Stimulated activated CD4-positive, alpha-beta T cell treated with anti-CD3 and anti-CD28 coated beads, Interleukin-4, amount 100 ng/mL, for 4 hours (primary cell): ENCODE measurements around the gene PTTG1IP2.

Experiments used
- DNase-seq, 2 experiments: peaks; one replicate each; pipeline ENCODE4 v3.0.0-alpha.2; 2020

The PTTG1IP2 gene

DNA sequence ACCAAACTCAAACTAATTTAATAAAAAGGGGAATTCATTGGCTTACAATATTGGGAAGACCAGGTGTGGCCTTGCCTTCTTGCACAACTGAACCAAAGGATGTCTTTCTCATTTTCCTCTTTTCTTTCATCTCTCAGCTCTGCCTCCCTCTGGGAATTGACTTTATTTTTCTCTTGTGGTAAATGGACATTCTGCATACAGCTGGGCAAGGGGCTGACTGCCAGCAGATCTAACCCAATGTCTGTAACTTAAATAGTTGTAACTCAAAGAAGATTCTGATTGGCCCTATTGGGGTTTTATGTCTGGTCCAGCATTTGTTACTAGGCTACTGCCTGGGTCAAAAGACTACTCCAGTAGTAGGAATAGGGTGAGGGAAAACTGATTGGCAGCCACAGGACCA is 15.3 kb downstream of the PTTG1IP2 start:
- DNase-seq, result no peak

DNA sequence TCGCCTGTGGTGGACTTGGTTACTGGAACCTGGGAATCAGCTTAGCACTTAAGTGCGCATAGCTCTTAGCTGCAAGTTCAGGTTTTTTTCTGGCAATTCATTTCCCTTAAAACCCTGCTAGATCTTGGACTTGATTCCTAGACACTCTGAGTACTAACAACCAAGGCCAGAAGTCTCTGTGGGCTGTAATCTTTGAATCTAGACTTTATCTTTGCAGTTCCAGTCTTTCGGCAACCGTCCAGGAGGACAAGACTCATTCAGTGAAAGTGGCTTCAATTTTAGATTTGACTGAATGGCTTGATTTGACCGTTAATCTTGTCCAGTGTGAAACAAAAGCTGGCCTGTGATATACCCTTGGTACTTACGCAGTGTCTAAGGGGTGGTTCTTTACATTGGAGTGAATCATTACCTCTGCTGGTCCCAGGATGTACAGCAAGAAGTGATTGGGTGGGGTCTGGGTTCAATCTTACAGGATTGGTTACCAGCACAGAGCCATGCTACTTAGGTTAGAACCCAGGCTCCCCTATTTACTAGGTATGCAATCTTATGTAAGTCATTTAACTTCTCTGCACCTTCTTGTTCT is 16.4 kb downstream of the PTTG1IP2 start:
- DNase-seq, result no peak

DNA sequence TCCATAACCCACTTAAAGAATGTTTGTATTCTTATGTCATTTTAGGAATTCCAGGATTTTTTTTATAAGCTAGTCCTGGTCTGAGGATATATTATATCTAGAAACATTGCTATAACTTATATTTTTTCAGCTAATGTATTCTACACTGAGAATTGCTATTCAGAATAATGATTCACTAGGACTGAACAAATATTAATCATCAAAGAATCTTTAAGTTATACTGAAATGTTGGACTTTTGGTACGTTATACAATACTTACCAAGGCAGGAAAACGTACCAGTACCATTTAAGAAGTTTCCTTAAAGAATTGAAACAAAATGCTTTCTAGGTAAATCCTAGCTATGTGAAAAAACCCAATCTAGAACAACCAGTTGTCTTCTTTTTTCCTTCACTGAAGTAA is 18.4 kb downstream of the PTTG1IP2 start:
- no peak for DNase-seq

DNA sequence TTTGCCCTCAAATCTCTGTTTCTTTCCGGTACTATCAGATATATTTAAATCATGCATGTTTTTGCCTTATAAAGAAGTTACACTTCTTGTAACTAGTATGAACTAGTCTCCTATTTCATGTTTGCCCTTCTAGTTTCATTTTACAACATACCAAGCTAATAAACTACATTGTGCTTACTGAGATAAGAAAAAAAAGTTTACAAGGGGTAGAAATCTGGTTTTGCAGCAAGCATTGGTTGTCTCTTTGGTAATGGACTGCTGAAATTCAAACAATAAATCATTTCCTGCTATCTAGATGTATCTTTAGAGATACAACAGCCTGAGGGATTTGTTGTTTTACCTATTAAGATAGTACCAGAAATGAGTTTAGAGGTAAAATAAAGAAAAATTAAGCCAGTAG is 18.8 kb downstream of the PTTG1IP2 start:
- DNase-seq, result no peak

DNA sequence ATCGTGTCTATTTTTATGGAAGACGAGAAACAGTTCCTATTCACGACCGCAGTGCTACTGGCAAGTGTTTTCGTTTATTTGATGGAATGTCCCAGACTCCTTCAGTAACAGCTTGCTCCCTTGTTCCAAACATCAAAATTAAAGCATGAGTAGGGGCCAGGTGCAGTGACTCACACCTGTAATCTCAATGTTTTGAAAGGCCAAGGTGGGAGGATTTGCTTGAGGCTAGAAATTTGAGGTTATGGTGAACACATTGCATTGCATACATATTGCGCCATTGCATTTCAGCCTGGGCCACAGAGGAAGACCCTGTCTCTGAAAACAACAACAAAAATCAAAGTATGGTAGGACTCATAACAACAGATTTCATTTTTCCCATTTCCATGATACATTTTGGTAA is 22.8 kb downstream of the PTTG1IP2 start:
- no peak for DNase-seq

DNA sequence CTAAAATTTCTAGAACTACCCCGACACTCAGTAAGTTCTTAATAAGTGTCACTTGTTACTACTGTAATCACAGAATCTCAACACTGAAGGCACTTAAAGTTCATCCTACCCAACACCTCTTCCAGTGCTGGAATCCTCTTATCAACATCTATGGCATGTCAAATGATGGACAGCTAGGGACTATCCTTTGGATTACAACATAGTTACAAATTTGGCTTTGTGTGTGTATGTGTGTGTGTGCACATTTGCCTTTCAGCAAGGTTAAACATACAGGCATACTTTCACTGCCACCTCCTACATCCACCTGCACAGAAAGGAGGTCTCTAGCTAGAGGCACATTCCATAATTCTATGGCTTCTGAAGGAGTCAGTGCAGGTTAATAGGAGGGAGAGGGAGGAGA is 25.8 kb downstream of the PTTG1IP2 start:
- DNase-seq, result no peak

DNA sequence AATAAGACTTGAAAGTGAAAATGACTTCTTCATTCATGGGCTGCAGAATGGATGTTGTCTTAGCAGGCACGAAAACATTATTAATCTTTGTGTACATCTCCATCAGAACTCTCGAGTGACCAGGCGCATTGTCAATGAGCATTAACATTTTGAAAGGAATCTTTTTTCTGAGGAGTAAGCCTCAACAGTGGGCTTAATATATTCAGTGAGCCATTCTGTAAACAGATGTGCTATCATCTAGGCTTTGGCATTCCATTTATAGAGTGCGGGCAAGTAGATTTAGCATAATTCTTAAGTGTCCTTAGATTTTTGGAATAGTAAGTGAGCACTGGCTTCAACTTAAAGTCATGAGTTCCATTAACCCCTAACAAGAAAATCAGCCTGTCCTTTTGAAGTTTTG is 33.1 kb downstream of the PTTG1IP2 start:
- DNase-seq, result no peak

DNA sequence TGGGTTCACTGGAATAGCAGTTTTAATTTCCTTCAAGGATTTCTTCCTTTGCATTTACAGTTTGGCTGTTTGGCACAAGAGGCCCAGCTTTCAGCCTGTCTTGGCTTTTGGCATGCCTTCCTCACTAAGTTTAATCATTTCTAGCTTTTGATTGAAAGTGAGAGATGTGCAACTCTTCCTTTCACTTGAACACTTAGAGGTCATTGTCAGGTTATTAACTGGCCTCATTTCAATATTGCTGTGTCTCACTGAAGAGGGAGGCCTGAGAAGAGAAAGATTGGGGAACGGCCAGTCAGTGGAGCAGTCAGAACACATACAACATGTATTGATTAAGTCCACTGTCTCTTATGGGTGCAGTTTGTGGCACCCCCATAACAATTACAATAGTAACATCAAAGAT is 33.9 kb downstream of the PTTG1IP2 start:
- DNase-seq, result no peak

DNA sequence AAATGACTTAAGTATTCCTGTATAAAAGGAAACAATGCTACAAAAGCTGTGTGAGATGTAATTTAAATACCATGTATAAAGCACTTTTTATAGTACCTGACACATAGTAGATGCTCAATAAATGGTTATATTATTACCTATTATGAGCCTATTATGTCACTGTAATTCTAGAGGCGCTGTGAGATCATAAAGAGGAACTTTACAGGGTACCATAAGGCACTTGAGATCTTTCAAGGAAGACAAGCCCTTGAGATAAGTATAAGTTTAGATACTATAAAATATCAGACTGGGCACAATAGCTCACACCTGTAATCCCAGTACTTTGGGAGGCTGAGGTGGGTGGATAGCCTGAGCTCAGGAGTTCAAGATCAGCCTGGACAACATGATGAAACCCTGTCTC is 38.3 kb downstream of the PTTG1IP2 start:
- no peak for DNase-seq

DNA sequence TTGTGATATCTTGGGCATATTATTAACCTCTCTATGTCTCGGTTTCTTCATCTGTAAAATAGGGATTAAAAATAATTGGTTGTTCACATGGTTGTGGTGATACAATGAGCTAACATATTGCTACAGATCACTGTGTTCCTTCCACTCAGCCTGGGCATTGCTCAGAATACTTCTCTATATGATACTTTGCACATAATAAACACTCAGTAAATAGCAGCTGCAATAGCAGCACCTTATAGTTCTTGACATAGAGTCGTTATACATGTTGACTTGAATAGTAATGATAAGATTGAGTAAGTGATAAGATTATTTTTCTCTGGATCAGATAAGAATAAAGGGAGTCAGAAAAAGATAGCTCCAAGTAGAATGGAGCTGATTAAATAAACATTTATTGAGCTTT is 42.3 kb downstream of the PTTG1IP2 start:
- no peak for DNase-seq

DNA sequence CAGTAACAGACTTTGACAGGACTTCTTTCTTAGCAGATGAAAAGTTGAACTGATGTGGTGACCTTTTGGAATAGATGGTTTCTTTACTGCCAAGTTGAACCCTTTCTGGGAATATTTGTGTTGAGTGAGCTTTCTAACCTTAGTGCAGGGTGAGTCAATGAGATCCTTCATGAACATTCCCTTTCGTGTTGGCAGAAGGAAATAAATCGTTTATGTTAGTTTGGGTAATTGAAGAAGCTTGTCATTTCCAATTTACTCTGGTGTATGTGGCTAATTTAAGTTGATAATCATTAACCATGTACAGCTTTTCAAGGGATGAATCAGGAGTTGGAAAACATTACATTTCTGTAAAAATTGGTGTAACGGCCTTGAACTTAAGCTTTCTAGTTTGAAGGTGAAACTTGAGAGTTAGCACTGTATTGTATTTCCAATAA is 43.4 kb downstream of the PTTG1IP2 start:
- DNase-seq, result no peak

DNA sequence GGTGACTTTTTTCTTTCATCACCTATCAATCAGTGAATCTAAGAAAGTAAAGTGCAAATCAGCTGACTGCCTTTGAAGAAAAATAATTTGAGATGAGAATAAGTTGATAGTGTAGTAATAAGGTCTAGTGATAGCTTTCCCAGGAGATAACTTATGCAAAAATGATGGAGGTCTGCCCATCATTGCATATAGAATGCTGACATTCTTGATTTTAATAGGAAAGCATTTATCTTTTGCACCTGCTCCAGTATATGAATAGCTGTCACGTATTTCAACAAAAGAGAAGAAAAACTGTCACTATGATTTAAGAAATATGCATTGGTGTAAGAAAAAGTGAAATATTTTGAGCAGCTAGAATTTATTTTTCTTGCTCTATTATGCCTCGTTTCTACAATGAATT is 46.8 kb downstream of the PTTG1IP2 start:
- no peak for DNase-seq

DNA sequence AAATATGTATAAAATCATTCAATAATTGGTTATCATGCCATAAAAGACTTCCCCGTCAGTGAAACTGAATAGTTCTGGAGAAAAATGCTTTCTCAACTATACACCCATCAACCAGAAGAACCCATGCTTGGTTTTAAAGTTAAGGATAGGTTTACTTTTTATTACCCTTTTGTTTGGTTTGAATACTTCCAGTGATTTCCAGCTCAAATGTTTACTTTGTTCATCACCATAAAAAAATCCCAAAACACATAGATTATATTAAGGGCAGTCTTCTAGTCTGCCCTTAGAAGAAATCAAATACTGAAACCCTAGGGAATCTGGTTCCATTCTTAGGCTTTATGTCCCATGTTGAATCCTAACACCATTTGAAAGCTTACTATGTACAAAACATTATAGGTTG is 49.2 kb downstream of the PTTG1IP2 start:
- DNase-seq, result no peak

DNA sequence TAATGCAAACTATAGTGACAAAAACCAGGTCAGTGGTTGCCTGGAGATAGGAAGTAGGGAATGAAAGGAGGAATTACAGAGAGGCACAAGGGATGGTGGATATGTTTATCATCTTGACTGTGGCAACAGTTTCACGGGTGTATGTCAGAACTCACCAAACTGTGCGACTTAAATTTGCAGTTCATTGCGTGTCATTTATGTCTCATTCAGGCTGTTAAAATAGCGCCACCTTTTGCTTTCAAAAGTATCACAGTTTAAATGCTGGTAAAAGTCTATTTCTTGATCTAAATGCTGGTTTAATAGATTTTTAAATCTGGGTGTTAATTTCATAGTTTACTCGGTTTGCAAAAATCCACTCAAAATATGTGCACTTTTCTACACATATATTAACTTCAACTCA is 51.0 kb downstream of the PTTG1IP2 start:
- no peak for DNase-seq

DNA sequence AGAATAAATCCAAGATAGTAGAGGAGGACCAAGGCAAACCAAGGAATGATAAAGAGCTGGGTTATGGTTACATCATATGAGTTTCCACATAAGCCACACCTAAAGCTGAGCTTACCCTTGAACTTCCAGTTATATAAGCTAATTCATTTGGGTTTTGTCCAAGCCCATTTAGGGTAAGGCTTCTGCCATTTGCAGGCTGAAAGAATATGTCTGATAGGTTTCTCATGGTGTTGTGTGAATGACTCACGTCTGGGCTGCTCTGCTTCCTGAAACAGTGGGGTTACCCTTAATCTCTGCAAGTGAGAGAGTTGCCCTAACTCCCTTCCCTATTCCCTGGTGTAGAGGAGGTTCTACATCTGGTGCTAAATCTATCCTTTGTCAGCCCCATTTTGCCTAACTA is 60.8 kb downstream of the PTTG1IP2 start:
- DNase-seq, result no peak

DNA sequence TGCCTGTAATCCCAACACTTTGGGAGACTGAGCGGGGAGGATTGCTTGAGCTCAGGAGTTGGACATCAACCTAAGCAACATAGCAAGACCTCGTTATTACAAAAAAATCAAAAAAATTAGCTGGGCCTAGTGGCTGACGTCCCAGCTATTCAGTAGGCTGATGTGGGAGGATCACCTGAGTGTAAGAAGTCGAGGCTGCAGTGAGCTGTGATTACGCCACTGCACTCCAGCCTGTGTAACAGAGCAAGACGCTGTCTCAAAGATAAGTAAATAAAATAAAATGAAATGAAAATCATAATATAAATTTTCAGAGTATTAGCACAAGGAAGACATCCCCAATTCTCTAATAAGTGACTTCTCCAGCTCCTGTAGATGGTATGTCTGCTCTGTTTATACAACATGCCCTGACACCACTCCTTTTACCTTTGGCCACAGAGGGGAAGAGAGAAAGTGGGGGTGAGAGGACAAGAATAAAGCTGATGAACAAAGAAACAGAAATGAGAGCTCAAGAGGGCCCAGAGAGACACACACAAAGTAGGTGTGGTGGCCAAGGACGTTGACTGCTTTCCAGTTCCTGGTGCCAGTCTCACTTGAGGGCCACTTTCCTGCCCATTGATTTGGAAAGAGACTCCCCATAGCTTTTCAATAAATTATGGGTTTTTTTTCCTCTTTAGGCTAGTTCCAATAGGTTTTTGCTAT is 62.9 kb downstream of the PTTG1IP2 start:
- no peak for DNase-seq

DNA sequence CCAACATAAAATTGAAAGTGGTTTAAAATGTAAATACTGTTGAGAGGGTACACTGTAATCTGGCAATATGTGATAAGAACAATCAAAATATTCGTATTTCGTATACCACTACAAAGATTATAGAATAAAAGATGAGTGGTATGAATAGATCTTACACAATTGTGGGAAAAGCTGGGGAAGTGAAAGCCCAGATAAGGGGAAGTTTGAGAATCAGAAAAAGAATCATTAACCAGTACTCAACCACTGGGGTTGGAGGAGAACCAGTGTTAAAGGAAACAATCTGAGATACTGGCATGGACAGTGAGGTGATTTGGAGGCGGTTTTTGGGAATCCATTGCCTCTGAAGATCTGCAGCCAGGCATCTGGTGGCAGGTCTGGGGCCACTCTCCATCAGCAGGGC is 67.0 kb downstream of the PTTG1IP2 start:
- DNase-seq, result no peak

DNA sequence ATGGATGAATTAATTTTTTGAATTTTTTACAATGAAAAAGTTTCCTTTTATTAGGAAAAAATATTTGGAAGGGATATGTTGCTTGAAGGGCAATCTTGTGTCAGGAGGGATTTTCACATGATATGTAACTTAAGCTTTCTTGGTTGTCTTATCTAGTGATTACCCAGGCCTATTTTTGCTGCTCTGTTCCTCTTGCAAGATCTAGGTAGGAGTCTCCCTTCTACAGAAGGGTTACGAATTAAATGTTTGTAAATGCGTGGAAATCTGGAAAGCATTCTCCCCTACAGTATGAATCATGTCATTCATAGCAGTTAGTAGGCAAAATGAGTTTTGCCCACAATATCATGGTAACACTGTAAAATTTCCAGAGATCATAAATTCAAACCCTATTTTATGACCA is 69.0 kb downstream of the PTTG1IP2 start:
- no peak for DNase-seq

DNA sequence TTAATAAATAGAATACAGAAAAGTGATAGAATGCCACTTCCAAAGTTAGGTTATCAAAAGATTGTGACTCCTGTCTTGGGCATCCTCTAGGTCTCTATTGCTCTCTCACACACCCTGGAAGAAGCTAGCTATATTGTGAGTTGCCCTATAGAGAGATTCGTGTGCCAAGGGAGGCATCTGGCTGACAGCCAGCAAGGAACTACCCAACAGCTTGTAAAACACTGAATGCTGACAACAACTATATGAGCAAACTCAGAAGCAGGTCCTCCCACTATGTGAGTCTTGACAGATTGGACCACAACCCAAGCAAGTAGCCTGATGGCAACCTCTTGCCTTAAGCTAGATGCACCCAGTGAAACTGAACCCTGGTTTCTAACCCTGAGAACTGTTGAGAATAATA is 71.0 kb downstream of the PTTG1IP2 start:
- no peak for DNase-seq

DNA sequence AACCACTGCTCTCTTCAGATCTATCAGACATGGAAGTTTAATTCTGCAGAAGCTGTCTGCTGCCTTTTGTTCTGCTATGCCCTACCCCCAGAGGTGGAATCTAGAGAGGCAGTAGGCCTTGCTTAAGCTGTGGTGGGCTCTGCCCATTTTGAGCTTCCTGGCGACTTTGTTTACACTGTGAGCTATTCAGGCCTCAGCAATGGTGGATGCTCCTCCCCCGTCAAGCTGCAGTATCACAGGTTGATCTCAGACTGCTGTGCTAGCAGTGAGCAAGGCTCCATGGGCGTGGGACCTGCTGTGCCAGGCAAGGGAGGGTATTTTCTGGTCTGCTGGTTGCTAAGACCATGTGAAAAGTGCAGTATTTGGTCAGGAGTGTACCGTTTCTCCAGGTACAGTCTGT is 81.6 kb downstream of the PTTG1IP2 start:
- DNase-seq, result no peak

DNA sequence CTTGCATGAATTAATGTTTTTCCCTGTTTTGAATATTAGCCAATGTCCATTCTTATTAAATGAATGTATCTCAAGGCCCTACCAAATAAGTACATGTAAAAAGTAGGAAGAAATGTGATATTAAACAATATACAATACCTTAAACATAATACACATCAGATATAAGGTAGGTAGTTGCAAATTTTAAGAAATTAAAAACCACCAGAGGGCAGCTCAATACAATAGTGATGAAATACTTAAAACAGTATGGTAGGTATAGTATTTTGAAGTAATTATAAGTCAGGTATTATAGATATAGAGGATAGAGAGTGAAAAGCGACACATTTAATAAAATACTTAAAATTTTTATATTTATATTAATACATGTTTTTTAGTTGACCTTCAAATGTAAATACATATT is 83.1 kb downstream of the PTTG1IP2 start:
- no peak for DNase-seq

DNA sequence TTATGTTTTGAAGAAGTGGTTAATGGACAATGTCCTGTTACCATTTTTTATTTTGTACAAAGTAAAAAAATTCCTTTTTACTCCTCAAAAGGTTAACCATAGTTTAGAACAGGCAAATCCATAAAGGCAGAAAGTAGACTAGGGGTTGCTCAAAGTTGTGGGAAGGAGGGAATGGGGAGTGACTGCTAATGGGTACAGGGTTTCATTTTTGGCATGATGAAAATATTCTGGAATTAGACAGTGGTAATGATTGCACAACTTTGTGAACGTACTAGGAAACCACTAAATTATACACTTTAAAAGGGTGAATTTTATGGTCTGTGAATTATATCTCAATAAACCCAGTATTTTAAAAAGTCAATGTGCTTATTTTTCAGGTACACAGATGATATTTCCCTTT is 91.3 kb downstream of the PTTG1IP2 start:
- DNase-seq, result no peak
